Sigmoid colon (tissue), 4 donors: Measurements from ENCODE around the gene KDM6A.

Source experiments
- CTCF ChIP-seq, 4 experiments: fragments of 450-650 bp in 3 of 4; fragments of 200-600 bp in 1 of 4; IDR thresholded peaks; one replicate each; pipeline ENCODE4 v1.5.1; 2016 to 2019; ENCODE audit warnings: antibody characterized with exemption in 4 of 4, mild to moderate bottlenecking in 3 of 4, moderate library complexity in 2 of 4
- POLR2AphosphoS5 ChIP-seq, 4 donors: sonication (generic); formaldehyde crosslinking; IDR thresholded peaks; one replicate each; pipeline ENCODE4 v1.6.1; 2017; ENCODE audit warnings: antibody characterized with exemption in 4 of 4

GRCh38 chrX:44873415-44874276 lies 658 bp downstream of the KDM6A start:
- no peak for TF ChIP-seq CTCF (IDR thresholded peaks at IDR 0.05)
- peak in 1 of 4 donors; percentile 15 for TF ChIP-seq POLR2AphosphoS5 (IDR thresholded peaks at IDR 0.05)
